Measurements from ENCODE around the gene CYP21A2.
"Not testable (repeated sequence)": the region's sequence is repeated elsewhere in the genome, so short reads cannot be mapped to it uniquely, and the experiment has no call there.

Gene CYP21A2

DNA sequence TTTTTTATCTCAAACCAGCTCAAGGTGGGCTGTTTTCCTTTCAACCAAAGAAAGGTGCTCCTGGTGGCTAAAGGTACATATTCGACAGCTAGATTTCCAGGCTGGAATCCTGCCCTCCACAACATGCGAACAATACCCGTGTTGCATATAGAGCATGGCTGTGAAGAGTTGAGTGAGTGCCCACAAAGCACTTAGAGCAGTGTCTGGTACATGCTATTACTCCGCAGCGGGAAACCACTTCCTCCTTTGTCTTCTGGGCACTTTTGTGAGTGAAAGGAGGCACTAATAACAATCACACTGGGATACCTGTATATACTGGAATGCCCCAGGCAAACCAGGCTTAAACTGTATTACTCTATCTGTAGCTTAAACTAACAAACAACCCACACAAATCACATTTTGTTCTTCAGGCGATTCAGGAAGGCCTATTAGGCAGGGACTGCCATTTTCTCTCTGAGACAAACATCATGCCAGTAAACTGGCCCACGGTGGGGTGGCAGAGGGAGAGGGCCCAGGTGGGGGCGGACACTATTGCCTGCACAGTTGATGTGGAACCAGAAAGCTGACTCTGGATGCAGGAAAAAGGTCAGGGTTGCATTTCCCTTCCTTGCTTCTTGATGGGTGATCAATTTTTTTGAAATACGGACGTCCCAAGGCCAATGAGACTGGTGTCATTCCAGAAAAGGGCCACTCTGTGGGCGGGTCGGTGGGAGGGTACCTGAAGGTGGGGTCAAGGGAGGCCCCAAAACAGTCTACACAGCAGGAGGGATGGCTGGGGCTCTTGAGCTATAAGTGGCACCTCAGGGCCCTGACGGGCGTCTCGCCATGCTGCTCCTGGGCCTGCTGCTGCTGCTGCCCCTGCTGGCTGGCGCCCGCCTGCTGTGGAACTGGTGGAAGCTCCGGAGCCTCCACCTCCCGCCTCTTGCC is at the start of gene CYP21A2:
CYP21A2 (plus strand) TSS at position 818 of the 927 bp plus-strand sequence; CDS start at position 826, 8 bp downstream.
- DNase-seq (ENCODE audit: low read depth in 2 of 2), result not testable (repeated sequence)

DNA sequence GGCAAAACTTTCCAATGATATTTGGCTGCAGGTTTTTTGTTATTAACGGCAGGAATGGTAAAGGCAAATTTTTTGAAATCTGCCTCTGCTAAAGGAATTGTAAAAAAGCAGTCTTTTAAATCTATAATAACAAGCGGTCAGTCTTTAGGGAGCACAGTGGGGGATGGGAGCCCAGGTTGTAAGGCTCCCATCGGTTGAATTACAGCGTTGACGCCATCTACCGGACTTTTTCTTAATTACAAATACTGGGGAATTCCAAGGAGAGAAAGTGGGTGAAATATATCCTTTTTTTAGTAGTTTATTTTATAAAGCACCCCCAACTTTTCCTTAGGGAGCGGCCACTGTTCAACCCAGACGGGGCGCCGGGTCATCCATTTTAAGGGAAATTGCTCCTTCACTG is 48.9 kb upstream of the CYP21A2 start:
- not testable (repeated sequence) for DNase-seq (ENCODE audit: low read depth in 2 of 2)

DNA sequence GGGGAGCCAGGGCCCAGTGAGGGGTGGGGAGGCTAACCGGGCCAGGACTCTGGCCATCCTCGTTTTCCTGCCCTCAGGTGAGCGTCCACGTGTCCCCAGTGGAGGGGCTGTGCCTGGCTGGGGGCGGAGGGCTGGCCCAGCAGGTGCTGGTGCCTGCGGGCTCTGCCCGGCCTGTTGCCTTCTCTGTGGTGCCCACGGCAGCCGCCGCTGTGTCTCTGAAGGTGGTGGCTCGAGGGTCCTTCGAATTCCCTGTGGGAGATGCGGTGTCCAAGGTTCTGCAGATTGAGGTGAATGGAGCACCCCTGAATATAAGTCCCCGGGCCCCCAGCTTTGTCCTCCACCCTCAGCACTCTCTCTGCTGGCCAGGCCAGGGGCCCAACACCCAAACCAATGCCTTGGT is 43.8 kb upstream of the CYP21A2 start:
- DNase-seq (ENCODE audit: low read depth in 2 of 2), result not testable (repeated sequence)

DNA sequence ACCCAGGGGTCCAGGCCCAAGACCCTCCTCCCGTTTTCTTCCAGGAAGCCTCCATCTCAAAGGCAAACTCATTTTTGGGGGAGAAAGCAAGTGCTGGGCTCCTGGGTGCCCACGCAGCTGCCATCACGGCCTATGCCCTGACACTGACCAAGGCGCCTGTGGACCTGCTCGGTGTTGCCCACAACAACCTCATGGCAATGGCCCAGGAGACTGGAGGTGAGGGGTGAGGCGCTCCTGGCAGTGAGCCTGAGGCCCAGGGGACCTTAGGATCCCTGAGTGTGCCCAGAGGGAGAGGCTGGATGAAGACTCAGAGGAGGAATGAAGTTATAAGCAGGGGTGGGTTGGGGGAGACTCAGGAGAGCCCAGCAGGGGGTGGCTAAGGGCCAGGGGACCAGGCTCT is 41.8 kb upstream of the CYP21A2 start:
- not testable (repeated sequence) for DNase-seq (ENCODE audit: low read depth in 2 of 2)

DNA sequence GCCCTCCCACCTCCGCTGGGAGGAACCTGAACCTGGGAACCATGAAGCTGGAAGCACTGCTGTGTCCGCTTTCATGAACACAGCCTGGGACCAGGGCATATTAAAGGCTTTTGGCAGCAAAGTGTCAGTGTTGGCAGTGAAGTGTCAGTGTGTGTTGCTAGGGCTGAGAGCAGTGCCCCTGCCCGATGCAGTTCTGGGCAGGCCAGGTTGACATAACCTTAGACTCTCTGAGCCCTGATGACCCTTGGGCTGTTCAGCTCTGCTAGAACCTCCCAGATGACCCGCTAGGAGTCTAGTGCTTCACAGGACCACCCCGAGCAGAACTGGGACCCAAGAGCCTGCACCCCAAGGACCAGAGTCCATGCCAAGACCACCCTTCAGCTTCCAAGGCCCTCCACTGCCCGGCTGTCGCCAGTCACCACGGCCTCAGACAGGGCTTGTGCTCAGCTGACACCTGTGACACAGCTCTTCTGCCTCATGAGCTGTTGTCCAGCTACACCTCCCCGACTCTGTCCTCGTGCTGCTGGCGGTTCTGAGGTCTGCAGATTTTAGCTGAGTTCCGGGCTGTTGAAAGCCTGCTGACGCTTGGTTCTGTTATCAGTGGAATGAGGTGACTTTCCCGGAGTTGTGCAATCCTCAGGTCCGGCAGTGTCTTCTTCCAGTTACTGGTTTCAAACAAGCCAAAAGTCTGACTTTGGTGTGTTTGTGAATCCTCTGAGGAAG is 35.5 kb upstream of the CYP21A2 start:
- not testable (repeated sequence) for DNase-seq (ENCODE audit: low read depth in 2 of 2)

DNA sequence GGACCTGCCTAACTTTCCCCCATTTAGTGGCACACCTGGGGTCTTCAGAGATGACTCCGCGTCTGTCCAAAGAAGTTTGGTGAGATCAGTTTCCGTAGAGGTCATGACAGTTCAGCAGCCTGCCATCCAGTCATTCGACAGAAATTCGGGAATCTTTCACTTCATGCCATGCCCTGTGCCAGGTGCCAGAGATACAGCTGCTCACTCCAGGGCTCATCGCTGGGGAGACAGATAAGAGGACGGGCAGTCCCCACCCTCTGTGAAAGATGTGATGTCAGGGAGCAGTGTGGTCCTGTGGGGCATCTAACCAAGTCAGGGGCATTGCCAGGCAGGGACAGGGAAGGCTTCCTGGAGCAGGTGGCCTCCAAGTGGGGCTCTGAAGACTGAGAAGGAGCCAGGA is 34.9 kb upstream of the CYP21A2 start:
- DNase-seq (ENCODE audit: low read depth in 2 of 2), result not testable (repeated sequence)

DNA sequence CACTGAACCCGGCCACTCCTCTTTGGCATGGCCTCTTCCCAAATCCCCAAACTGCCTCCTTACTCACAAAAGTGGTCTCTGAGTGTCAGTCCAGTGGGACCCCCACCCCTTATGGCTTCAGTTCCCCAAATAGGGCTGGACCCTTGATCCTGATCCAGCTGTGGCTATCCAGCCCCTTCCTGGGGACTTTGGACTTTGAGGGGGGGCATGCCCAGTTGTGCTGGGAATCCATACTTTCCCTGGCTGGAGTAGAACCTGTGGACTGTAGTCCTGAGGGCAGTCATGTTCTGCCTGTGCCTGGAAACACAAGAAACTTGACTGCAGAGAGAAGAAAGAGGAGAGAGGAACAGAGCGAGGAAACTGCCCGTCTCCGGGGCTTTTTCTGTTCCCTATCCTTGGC is 33.8 kb upstream of the CYP21A2 start:
- not testable (repeated sequence) for DNase-seq (ENCODE audit: low read depth in 2 of 2)

DNA sequence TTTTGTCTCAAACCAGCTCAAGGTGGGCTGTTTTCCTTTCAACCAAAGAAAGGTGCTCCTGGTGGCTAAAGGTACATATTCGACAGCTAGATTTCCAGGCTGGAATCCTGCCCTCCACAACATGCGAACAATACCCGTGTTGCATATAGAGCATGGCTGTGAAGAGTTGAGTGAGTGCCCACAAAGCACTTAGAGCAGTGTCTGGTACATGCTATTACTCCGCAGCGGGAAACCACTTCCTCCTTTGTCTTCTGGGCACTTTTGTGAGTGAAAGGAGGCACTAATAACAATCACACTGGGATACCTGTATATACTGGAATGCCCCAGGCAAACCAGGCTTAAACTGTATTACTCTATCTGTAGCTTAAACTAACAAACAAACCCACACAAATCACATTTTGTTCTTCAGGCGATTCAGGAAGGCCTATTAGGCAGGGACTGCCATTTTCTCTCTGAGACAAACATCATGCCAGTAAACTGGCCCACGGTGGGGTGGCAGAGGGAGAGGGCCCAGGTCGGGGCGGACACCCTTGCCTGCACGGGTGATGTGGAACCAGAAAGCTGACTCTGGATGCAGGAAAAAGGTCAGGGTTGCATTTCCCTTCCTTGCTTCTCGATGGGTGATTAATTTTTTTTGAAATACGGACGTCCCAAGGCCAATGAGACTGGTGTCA is 33.2 kb upstream of the CYP21A2 start:
- not testable (repeated sequence) for DNase-seq (ENCODE audit: low read depth in 2 of 2)

DNA sequence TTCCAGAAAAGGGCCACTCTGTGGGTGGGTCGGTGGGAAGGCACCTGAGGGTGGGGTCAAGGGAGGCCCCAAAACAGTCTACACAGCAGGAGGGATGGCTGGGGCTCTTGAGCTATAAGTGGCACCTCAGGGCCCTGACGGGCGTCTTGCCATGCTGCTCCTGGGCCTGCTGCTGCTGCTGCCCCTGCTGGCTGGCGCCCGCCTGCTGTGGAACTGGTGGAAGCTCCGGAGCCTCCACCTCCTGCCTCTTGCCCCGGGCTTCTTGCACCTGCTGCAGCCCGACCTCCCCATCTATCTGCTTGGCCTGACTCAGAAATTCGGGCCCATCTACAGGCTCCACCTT is 32.7 kb upstream of the CYP21A2 start:
- not testable (repeated sequence) for DNase-seq (ENCODE audit: low read depth in 2 of 2)

DNA sequence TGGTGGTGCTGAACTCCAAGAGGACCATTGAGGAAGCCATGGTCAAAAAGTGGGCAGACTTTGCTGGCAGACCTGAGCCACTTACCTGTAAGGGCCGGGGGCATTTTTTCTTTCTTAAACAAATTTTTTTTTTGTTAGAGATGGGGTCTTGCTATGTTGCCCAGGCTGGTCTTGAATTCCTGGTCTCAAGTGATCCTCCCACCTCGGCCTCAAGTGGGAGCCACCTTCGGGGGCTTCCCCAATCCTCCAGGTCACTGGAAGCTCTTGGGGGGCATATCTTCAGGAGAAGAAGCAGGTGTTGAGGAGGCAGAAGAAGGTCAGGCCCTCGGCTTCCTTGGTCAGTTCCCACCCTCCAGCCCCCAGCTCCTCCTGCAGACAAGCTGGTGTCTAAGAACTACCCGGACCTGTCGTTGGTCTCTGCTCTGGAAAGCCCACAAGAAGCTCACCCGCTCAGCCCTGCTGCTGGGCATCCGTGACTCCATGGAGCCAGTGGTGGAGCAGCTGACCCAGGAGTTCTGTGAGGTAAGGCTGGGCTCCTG is 32.2 kb upstream of the CYP21A2 start:
- not testable (repeated sequence) for DNase-seq (ENCODE audit: low read depth in 2 of 2)

DNA sequence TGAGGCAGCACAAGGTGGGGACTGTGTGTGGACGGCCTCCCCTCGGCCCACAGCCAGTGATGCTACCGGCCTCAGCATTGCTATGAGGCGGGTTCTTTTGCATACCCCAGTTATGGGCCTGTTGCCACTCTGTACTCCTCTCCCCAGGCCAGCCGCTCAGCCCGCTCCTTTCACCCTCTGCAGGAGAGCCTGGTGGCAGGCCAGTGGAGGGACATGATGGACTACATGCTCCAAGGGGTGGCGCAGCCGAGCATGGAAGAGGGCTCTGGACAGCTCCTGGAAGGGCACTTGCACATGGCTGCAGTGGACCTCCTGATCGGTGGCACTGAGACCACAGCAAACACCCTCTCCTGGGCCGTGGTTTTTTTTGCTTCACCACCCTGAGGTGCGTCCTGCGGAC is 31.1 kb upstream of the CYP21A2 start:
- DNase-seq (ENCODE audit: low read depth in 2 of 2), result not testable (repeated sequence)

DNA sequence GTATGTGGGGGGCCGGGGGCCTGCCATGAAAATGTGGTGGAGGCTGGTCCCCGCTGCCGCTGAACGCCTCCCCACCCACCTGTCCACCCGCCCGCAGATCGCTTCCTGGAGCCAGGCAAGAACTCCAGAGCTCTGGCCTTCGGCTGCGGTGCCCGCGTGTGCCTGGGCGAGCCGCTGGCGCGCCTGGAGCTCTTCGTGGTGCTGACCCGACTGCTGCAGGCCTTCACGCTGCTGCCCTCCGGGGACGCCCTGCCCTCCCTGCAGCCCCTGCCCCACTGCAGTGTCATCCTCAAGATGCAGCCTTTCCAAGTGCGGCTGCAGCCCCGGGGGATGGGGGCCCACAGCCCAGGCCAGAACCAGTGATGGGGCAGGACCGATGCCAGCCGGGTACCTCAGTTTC is 30.2 kb upstream of the CYP21A2 start:
- not testable (repeated sequence) for DNase-seq (ENCODE audit: low read depth in 2 of 2)

DNA sequence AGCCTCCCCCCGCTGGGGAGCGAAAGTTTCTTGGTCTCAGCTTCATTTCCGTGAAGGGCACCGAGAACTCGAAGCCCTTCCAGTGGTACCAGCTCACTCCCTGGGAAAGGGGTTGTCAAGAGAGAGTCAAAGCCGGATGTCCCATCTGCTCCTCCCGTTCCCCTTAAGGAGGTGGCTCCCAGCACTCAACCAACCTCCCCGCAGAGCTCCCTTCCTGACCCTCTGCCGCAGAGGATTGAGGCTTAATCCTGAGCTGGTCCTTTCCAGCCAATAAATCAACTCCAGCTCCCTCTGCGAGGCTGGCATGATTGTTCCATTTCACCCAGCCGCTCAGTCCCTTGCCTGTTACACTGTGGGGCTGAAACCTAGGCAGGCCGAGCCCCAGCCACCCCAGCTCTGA is 29.6 kb upstream of the CYP21A2 start:
- not testable (repeated sequence) for DNase-seq (ENCODE audit: low read depth in 2 of 2)

DNA sequence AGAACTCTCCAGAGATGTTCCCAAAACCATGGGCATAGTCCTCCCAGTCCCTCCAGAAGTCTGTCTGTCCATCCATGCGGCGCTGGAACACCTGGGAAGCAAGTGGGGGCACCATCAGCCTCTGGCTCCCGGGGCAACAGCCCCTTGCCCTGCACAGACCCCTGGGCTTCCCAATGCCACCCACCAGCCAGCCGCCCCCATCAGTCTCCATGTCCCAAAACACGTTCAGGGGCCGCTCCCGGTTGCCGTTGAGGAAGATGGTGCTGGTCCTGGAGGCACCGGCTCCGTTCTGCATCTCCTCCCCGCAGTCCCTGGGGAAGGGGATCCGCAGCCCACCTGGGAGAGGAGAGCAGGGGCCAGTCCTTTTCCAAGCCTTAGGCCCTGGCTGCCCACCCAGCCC is 28.7 kb upstream of the CYP21A2 start:
- not testable (repeated sequence) for DNase-seq (ENCODE audit: low read depth in 2 of 2)

DNA sequence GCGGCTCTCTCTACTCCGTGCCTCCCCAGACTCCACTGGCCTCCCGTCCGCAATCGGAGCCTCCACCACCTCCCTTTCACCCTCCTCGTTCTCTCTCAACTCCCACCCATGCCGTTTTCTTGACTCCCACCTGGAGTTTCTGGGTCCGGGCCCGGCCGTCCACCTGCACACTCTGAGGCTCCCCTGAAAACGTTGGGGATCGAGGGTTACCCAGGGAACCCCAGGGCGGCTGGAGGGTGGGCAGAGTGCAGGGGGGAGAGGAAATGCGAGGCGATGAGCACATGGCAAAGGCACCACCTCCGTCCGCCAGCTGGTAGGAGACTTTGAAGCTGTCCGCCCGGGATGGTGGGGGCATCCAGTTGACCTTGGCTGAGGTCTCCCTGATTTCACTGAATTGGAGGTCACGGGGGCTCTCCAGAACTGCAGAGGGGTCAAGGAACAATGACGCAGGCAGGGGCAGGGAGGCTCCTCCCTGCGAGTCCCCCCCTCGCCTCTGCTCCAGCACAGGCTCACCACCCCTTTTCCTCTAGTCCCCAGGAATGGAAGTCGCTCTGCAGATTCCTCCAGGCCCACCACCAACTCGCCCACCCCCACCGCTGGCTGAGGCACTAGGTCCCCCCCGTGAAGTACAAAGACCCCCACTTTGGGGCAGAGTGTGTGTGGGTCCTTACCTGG is 27.2 kb upstream of the CYP21A2 start:
- DNase-seq (ENCODE audit: low read depth in 2 of 2), result not testable (repeated sequence)

DNA sequence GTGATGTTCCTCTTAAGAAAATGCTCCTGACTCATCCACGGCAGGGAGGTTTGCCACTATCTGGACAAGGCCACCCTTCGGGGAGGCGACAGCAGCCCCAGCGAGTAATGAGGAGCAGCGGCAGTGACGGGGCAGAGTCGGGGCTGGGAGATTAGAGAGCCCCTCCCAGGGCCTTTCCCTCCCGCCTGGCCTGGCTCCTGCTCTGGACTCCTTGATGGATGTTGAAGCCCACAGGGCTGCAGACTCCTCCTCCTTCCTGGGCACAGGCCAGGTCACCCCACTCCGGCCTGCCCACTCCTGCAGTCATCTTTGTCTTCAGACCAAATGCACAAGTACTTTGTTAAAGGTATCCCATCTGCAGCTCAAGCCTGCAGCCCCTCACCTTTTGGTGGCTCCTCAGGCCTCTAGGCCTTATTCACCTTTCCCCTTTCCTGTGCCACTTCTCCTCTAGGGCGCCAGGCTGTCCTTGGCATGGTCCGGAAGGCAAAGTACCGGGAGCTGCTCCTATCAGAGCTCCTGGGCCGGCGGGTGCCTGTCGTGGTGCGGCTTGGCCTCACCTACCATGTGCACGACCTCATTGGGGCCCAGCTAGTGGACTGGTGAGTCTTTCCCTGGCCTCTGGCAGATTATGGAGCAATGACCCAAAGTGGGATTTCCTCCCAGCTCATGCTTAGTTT is 25.1 kb upstream of the CYP21A2 start:
- not testable (repeated sequence) for DNase-seq (ENCODE audit: low read depth in 2 of 2)

DNA sequence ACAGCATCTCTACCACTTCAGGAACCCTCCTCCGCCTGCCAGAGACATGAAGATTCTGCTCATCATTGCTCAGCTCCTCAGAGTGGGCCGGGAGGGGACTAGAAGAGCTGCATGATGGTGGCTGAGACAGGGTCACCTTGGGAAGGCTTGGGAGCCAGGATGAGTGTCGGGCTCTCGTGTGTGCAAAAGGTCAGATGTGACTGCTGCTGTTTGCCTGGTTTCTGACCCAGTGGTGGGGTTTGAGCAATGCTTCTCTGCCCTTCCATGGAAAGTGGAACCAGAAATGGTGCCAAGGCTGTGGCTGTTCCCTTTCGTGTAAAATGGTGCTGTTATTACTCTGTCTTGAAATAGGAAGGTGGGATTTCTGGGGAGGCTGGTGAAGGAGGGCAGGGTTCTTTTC is 24.5 kb upstream of the CYP21A2 start:
- not testable (repeated sequence) for DNase-seq (ENCODE audit: low read depth in 2 of 2)

DNA sequence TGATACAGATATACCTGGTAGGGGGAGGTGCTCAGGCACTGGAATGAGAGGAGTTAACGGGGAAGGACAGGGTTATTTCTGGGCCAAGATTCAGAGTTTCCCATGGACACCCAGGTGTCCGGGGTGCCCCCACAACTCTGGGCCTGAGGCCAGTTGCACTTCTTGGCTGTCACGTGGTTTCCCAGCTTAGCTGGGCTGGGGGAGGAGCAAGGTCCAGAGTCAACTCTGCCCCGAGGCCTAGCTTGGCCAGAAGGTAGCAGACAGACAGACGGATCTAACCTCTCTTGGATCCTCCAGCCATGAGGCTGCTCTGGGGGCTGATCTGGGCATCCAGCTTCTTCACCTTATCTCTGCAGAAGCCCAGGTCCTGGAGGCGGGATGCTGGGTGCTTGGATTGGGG is 23.7 kb upstream of the CYP21A2 start, which contains the start of gene C4B:
C4B (plus strand) TSS at position 249 of the 400 bp plus-strand sequence; CDS start at position 300, 51 bp downstream.
- not testable (repeated sequence) for DNase-seq (ENCODE audit: low read depth in 2 of 2)

DNA sequence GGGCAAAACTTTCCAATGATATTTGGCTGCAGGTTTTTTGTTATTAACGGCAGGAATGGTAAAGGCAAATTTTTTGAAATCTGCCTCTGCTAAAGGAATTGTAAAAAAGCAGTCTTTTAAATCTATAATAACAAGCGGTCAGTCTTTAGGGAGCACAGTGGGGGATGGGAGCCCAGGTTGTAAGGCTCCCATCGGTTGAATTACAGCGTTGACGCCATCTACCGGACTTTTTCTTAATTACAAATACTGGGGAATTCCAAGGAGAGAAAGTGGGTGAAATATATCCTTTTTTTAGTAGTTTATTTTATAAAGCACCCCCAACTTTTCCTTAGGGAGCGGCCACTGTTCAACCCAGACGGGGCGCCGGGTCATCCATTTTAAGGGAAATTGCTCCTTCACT is 16.1 kb upstream of the CYP21A2 start:
- DNase-seq (ENCODE audit: low read depth in 2 of 2), result not testable (repeated sequence)

DNA sequence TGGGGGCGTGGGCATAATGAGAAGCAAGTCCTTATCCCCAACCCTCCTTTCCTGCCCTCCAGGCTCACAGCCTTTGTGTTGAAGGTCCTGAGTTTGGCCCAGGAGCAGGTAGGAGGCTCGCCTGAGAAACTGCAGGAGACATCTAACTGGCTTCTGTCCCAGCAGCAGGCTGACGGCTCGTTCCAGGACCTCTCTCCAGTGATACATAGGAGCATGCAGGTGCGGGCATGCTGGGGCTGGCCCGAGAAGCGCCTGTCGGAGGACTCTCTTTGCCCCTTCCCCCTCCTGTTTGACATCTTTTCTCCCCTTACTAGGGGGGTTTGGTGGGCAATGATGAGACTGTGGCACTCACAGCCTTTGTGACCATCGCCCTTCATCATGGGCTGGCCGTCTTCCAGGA is 9.6 kb upstream of the CYP21A2 start:
- not testable (repeated sequence) for DNase-seq (ENCODE audit: low read depth in 2 of 2)

DNA sequence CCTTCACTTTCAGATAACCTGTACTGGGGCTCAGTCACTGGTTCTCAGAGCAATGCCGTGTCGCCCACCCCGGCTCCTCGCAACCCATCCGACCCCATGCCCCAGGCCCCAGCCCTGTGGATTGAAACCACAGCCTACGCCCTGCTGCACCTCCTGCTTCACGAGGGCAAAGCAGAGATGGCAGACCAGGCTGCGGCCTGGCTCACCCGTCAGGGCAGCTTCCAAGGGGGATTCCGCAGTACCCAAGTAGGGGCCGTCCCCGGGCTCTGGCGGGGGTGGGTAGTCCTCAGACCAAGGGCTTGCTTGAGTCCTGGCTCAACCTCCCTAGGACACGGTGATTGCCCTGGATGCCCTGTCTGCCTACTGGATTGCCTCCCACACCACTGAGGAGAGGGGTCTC is 8.7 kb upstream of the CYP21A2 start:
- DNase-seq (ENCODE audit: low read depth in 2 of 2), result not testable (repeated sequence)

Measured in stimulated activated CD8-positive, alpha-beta memory T cell treated with anti-CD3 and anti-CD28 coated beads, Interleukin-15, amount 100 ng/mL, for 4 hours (primary cell).